ENCODE data around the gene C3orf20. TPM values are rescaled to one million over a fixed set of nuclear protein-coding genes. Genes with fewer than 3 reads are reported as not detected.

C3orf20 gene
- total and polyA plus RNA-seq, 2 of the 4 experiments (the other 2 are of a cell fraction): not detected

GRCh38 chr3:14812196-14812790, 137.4 kb downstream of the C3orf20 start:
- H3K23ac ChIP-seq (ENCODE audit: low read depth, low read length): no peak overlapping the region
- H4K5ac ChIP-seq (ENCODE audit: low read depth, low read length): no peak overlapping the region
- dilution Hi-C loops (cut with HindIII; ENCODE audit: low sequenced_read_pairs, unreplicated experiment): no loop called here
- DNase-seq (no peak), ATAC-seq (ENCODE audit: low read depth) (no peak)
- no peak overlapping the region for H4K91ac ChIP-seq (ENCODE audit: insufficient read depth, low read depth, low read length)
- H3K4me3 ChIP-seq (ENCODE audit: insufficient read depth, low read depth, low read length): no peak overlapping the region
- H2AK5ac ChIP-seq (ENCODE audit: low read depth, low read length): no peak overlapping the region
- H2BK15ac ChIP-seq (ENCODE audit: low read depth, low read length): no peak overlapping the region
- intact Hi-C loops (cut with micrococcal nuclease): no loop called here
- no peak overlapping the region for H2AK9ac ChIP-seq (replicated peaks; ENCODE audit: low read depth, low read length, poor library complexity)
- no TSS peak for BruUV-seq (replicated peaks)
- H3K18ac ChIP-seq (ENCODE audit: low read depth, low read length): no peak overlapping the region
- no peak overlapping the region for H3K4me2 ChIP-seq (ENCODE audit: low read depth, low read length)
- CTCF ChIA-PET: no interaction called here
- H3K79me1 ChIP-seq (ENCODE audit: low read depth in 1 of 2, low read length in 2 of 2): no peaks in the 10 kb centered on the region
- H3K14ac ChIP-seq (replicated peaks; ENCODE audit: low read depth, low read length): no peak overlapping the region
- no peaks in the 10 kb centered on the region for H3K4me1 ChIP-seq (ENCODE audit: control insufficient read depth, insufficient read depth, low read length)
- H2BK120ac ChIP-seq (ENCODE audit: low read depth, low read length): no peak overlapping the region
- H3K9ac ChIP-seq (ENCODE audit: low read depth, low read length): no peak overlapping the region
- H3K56ac ChIP-seq (ENCODE audit: extremely low read depth, insufficient read depth, low read length): no peak overlapping the region
- POLR2A ChIA-PET (ENCODE audit: unreplicated experiment): no interaction called here
- no peak overlapping the region for H2BK5ac ChIP-seq (ENCODE audit: low read depth, low read length, poor library complexity, severe bottlenecking)
- H2AFZ ChIP-seq (replicated peaks; ENCODE audit: low read length, poor library complexity): no peak overlapping the region
- no peak for TF ChIP-seq USF2 (IDR thresholded peaks at IDR 0.05; ENCODE audit: low read depth, low read length)
- TF ChIP-seq ELK1 (IDR thresholded peaks at IDR 0.05; ENCODE audit: borderline replicate concordance, low read depth, low read length): no peak
- TF ChIP-seq SMC3 (IDR thresholded peaks at IDR 0.05; ENCODE audit: low read depth, low read length): no peak
- TF ChIP-seq RFX5 (IDR thresholded peaks at IDR 0.05; ENCODE audit: low read depth, low read length): no peak
- TF ChIP-seq CHD1 (IDR thresholded peaks at IDR 0.05; ENCODE audit: low read depth, low read length): no peak
- TF ChIP-seq BHLHE40 (IDR thresholded peaks at IDR 0.05; ENCODE audit: low read depth, low read length): no peak
- TF ChIP-seq CTCF (conservative IDR thresholded peaks at IDR 0.05; ENCODE audit: low read depth, low read length): no peak
- no peak for TF ChIP-seq POLR2A (IDR thresholded peaks at IDR 0.05; ENCODE audit: low read depth, low read length)
- no peak for TF ChIP-seq CEBPB (IDR thresholded peaks at IDR 0.05; ENCODE audit: low read depth, low read length)
- TF ChIP-seq MXI1 (IDR thresholded peaks at IDR 0.05; ENCODE audit: borderline replicate concordance, low read depth, low read length): no peak
- no peak for TF ChIP-seq MAZ (IDR thresholded peaks at IDR 0.05; ENCODE audit: borderline replicate concordance, low read depth, low read length)
- TF ChIP-seq RAD21 (IDR thresholded peaks at IDR 0.05; ENCODE audit: low read length): no peak
- TF ChIP-seq NFE2L2 (IDR thresholded peaks at IDR 0.05; ENCODE audit: low read depth, low read length): no peak
- no peak for TF ChIP-seq RCOR1 (IDR thresholded peaks at IDR 0.05; ENCODE audit: insufficient replicate concordance, low read length)
- TF ChIP-seq FOS (IDR thresholded peaks at IDR 0.05; ENCODE audit: low read depth, low read length): no peak
- H4K8ac ChIP-seq (ENCODE audit: low read depth in 2 of 2, low read length in 2 of 2): no peak overlapping the region
- no CpG with 5 or more reads among the region's 9 CpGs for WGBS, 2 experiments (ENCODE audit: extremely low coverage in 2 of 2, insufficient read length in 1 of 2)
- in situ Hi-C loops (cut with MboI; ENCODE audit: low sequenced_read_pairs): no loop called here
- H3K4ac ChIP-seq (ENCODE audit: low read depth, low read length): no peak overlapping the region
- no peaks in the 10 kb centered on the region for H4K20me1 ChIP-seq (ENCODE audit: insufficient read depth, low read length)
- peaks cover 38% of the 10 kb centered on the region for H3K27me3 ChIP-seq (ENCODE audit: control insufficient read depth, insufficient read depth, low read length)
- H2BK20ac ChIP-seq (ENCODE audit: low read depth, low read length): no peak overlapping the region
- no peak overlapping the region for H3K27ac ChIP-seq (ENCODE audit: insufficient read depth, low read length)
- no peaks in the 10 kb centered on the region for H3K9me3 ChIP-seq (ENCODE audit: control insufficient read depth, insufficient read depth, low read length)
- no peaks in the 10 kb centered on the region for H3K9me1 ChIP-seq (ENCODE audit: insufficient read depth, low read length)
- H3K36me3 ChIP-seq (ENCODE audit: control insufficient read depth, insufficient read depth, low read length): no peaks in the 10 kb centered on the region
